Osteoblast (primary cell): ENCODE results near the gene TPPP2. TPM values are rescaled to one million over a fixed set of nuclear protein-coding genes. Genes with fewer than 3 reads are reported as not detected.
A peak's percentile ranks its signal among the peaks of the same experiment; 100 is the strongest.
"Not testable (repeated sequence)": the region's sequence is repeated elsewhere in the genome, so short reads cannot be mapped to it uniquely, and the experiment has no call there.

Experiments
- DNase-seq: peaks from one replicate; pipeline ENCODE4 v3.0.0; 2011; ENCODE audit warnings: low spot score, mixed read lengths; ENCODE audit not compliant: insufficient read length; ENCODE audit errors: missing footprints
- H2AFZ ChIP-seq: 2 replicates; pipeline ENCODE4 v1.6.0; 2011; ENCODE audit warnings: mild to moderate bottlenecking, low read length
- H3K27ac ChIP-seq: 2 replicates; pipeline ENCODE4 v1.5.1; 2011; ENCODE audit warnings: mild to moderate bottlenecking, low read depth, low read length, moderate library complexity
- H3K27me3 ChIP-seq: 2 replicates; pipeline ENCODE4 v1.6.0; 2012; ENCODE audit warnings: mild to moderate bottlenecking, control low read depth, inconsistent platforms, low read length, moderate library complexity; ENCODE audit not compliant: insufficient read depth
- H3K36me3 ChIP-seq: 2 replicates; pipeline ENCODE4 v1.5.1; 2011; ENCODE audit warnings: mild to moderate bottlenecking, low read length, control low read depth, moderate library complexity; ENCODE audit not compliant: insufficient read depth
- H3K4me1 ChIP-seq: 2 replicates; pipeline ENCODE4 v1.5.1; 2011; ENCODE audit warnings: mild to moderate bottlenecking, low read length, control low read depth, moderate library complexity; ENCODE audit not compliant: insufficient read depth
- H3K4me2 ChIP-seq: 2 replicates; pipeline ENCODE4 v1.6.0; 2011; ENCODE audit warnings: mild to moderate bottlenecking, low read length; ENCODE audit not compliant: insufficient read depth
- H3K4me3 ChIP-seq: fragments of 200-600 bp; sonication (generic); 3 replicates; pipeline ENCODE4 v1.5.1; 2012; ENCODE audit warnings: mild to moderate bottlenecking, low read length, inconsistent platforms; ENCODE audit not compliant: insufficient read depth
- H3K79me2 ChIP-seq: 2 replicates; pipeline ENCODE4 v1.6.0; 2012; ENCODE audit warnings: mild to moderate bottlenecking, low read length, control low read depth, inconsistent platforms; ENCODE audit not compliant: insufficient read depth
- H3K9me3 ChIP-seq: 2 replicates; pipeline ENCODE4 v1.5.1; 2011; ENCODE audit warnings: low read depth, low read length, control low read depth
- H4K20me1 ChIP-seq: 2 replicates; pipeline ENCODE4 v1.6.0; 2012; ENCODE audit warnings: mild to moderate bottlenecking, low read length, control low read depth; ENCODE audit not compliant: insufficient read depth
- total RNA-seq: library from RNA; depleted of rRNA; stranded (reverse); fragments of >200 nt; gene quantifications from 2 replicates; pipeline ENCODE4 v1.2.3, GENCODE V29; 2012
- TF ChIP-seq, protein P1 (sequence below): IDR thresholded peaks from 2 replicates; pipeline ENCODE4 v1.5.1; 2011; ENCODE audit warnings: mild to moderate bottlenecking, low read depth, low read length, moderate library complexity; ENCODE audit errors: extremely low read depth

The TPPP2 gene
- total RNA-seq, 1 donor, result not detected

DNA sequence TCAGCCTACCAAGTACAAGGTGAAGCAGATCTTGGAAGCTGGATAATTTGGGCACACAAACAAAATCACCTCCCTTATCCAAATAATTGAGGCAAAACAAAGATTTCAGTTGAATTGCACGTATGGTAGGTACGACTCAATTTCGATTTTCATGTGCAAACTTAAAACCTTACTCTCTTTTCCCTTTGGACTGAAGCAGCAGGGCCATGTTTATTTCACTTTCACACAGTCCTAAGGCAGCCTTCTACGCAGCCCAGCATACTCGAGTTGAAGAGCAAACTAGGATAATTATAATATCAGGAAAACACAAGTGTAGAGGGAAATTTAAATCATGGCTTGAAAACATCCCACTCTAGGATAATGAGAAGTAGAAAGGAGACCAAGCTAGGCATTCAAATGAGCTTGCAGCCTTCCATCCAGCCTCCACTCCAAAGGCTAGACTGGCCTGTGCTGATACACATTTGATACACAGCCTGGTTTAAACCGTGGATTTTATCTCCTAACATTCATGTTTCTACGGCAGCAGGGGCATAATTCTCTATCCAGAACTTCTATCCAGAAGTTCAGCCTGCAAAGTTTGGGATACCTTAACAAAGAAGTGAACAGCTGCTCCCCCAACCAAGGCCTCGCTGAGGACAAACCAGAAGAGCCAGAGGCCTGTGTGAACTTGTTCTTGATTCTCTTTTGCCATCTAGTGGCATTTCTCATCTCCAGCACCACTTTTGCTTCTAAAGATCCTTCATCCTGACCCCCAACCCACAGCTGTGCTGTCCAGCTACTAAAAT lies 9.8 kb downstream of the TPPP2 start:
- Histone ChIP-seq H3K4me1 (peaks cover 12% of the 10 kb centered on the region), H3K4me3 (no peak overlapping the region), H4K20me1 (no peaks in the 10 kb centered on the region), H3K27ac (no peak overlapping the region), H2AFZ (peak overlapping the region; percentile 11), H3K36me3 (no peaks in the 10 kb centered on the region), H3K79me2 (no peaks in the 10 kb centered on the region), H3K4me2 (no peak overlapping the region), H3K9me3 (no peaks in the 10 kb centered on the region), H3K27me3 (peaks cover 18% of the 10 kb centered on the region)
- DNase-seq, result peak; percentile 80
- TF ChIP-seq, protein P1, sequence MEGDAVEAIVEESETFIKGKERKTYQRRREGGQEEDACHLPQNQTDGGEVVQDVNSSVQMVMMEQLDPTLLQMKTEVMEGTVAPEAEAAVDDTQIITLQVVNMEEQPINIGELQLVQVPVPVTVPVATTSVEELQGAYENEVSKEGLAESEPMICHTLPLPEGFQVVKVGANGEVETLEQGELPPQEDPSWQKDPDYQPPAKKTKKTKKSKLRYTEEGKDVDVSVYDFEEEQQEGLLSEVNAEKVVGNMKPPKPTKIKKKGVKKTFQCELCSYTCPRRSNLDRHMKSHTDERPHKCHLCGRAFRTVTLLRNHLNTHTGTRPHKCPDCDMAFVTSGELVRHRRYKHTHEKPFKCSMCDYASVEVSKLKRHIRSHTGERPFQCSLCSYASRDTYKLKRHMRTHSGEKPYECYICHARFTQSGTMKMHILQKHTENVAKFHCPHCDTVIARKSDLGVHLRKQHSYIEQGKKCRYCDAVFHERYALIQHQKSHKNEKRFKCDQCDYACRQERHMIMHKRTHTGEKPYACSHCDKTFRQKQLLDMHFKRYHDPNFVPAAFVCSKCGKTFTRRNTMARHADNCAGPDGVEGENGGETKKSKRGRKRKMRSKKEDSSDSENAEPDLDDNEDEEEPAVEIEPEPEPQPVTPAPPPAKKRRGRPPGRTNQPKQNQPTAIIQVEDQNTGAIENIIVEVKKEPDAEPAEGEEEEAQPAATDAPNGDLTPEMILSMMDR, result peak; percentile 66

DNA sequence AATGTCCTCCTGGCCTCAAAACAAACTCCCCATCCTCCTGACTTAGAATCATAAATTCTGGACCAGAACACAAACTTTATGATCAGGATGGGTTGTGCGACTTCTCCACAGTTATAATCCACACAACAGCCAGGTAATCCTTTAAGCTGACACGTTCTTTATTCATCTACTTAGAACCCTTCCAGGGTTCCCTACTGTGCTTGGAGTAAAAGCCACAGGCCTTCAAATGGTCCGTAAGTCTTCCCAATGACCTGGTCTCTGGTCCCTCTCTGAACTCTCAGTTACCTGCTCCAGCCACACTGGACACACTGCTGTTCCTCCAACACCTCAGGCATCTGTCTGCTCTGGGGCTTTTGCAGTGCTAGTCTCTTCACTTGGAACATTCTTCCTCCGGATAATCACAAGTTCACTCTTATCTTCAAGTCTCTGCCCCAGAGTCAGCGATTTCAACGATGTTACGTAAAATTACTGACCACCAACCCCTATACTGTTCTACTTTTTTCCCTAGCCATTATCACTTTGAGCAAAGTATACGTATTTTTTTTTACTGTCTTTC lies 10.4 kb downstream of the TPPP2 start:
- Histone ChIP-seq H3K9me3 (no peaks in the 10 kb centered on the region), H3K79me2 (no peaks in the 10 kb centered on the region), H3K4me3 (no peak overlapping the region), H3K27me3 (peaks cover 17% of the 10 kb centered on the region), H4K20me1 (no peaks in the 10 kb centered on the region), H3K4me1 (peaks cover 12% of the 10 kb centered on the region), H3K4me2 (no peak overlapping the region), H3K36me3 (no peaks in the 10 kb centered on the region), H2AFZ (no peak overlapping the region), H3K27ac (no peak overlapping the region)
- TF ChIP-seq, protein P1, result no peak
- DNase-seq, result no peak

DNA sequence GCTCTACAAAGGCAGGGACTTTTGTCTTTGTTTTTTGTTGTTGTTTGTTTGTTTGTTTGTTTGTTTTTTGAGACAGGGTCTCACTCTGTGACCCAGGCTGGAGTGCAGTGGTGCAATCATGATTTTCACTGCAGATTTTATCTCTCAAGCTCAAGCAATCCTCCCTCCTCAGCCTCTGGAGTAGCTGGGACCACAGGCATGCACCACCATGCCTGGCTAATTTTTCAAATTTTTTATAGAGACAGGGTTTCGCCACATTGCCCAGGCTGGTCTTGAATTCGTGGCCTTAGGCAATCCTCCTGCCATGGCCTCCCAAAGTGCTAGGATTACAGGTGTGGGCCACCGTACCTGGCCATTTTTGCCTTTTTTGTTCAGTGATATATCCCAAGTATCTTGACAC lies 10.9 kb downstream of the TPPP2 start:
- H3K9me3 ChIP-seq, H3K4me2 ChIP-seq, H4K20me1 ChIP-seq, H3K36me3 ChIP-seq, H3K27ac ChIP-seq, DNase-seq, H3K79me2 ChIP-seq, H2AFZ ChIP-seq, H3K4me3 ChIP-seq: not testable (repeated sequence)
- peaks cover 12% of the 10 kb centered on the region for H3K4me1 ChIP-seq
- peaks cover 13% of the 10 kb centered on the region for H3K27me3 ChIP-seq

DNA sequence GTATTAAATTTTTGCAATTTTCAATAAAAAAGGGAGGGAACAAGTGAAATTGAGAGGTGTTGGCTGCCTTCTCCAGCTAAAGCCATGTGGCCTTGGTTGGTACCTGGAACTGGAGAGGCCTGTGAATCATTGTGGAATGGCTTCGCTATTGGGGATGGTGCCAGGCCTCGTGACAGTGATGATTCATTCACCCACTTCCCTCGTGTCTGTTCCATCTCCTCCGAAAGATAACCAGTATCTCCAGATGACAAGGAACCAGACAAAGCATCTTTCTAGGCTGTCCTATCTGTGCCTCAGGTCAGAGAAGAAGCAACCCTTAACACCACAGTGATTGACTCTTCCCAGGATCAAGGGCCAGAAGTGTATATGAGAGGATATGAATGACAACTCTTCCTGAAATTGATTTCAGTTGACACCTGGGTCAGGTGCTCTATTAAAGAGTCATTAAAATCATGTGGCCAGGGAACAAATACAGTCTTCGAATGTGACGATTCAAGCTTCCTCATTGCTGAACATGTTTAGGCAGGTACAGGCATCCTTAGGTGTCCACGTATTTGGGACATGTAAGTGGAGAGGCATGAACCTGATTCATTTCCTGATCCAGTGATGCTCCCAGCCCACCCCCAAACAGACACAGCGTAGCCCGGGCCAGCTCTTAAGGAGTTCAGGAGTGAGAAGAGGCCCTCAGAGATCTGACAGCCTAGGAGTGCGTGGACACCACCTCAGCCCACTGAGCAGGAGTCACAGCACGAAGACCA lies 11.8 kb downstream of the TPPP2 start, which contains the start of gene RNASE7:
TSS of gene RNASE7 (plus strand) at position 687 of the 758 bp plus-strand sequence. CDS start 631 bp downstream, outside the sequence.
- peak; percentile 29 for DNase-seq
- Histone ChIP-seq H3K9me3 (no peaks in the 10 kb centered on the region), H2AFZ (no peak within 1 kb of the TSS), H3K36me3 (no peaks in the 10 kb centered on the region), H4K20me1 (no peaks in the 10 kb centered on the region), H3K4me2 (no peak within 1 kb of the TSS), H3K4me1 (peaks cover 12% of the 10 kb centered on the region), H3K79me2 (no peaks in the 10 kb centered on the region), H3K27ac (no peak within 1 kb of the TSS), H3K27me3 (peaks cover 11% of the 10 kb centered on the region), H3K4me3 (no peak within 1 kb of the TSS)
- TF ChIP-seq, protein P1, result no peak
